ENCODE measurements around the gene CSF1R. TPM values are rescaled to one million over a fixed set of nuclear protein-coding genes. Genes with fewer than 3 reads are reported as not detected.

The CSF1R gene
- total RNA-seq, 4 donors from 2014 or later = 24.9 to 51.7 (median 31.5) TPM

GRCh38 chr5:150063638-150064037, 22.7 kb downstream of the CSF1R start:
- H3K4me3 ChIP-seq = no peak overlapping the region
- TF ChIP-seq EP300 (IDR thresholded peaks at IDR 0.05) (no peak), POLR2AphosphoS5 (IDR thresholded peaks at IDR 0.05) (no peak), CTCF (IDR thresholded peaks at IDR 0.05) (no peak), POLR2A (IDR thresholded peaks at IDR 0.05; ENCODE audit: low read depth) (no peak)
- no peaks in the 10 kb centered on the region for H3K36me3 ChIP-seq
- peaks cover 0 to 3% (median 0%) of the 10 kb centered on the region in 4 donors for H3K27me3 ChIP-seq
- DNase-seq (ENCODE audit: extremely low spot score) = no peak
- no peak overlapping the region for H3K27ac ChIP-seq (replicated peaks in 1 of 4)
- intact Hi-C loops (cut with DNase I) = no loop called here
- WGBS = 73% methylated on average over 5 of the region's 5 CpGs
- H3K4me1 ChIP-seq = peaks cover 0 to 15% (median 12%) of the 10 kb centered on the region in 4 donors
- no peaks in the 10 kb centered on the region for H3K9me3 ChIP-seq

- no peak for TF ChIP-seq POLR2AphosphoS5 (IDR thresholded peaks at IDR 0.05)
- no peak for TF ChIP-seq EP300 (IDR thresholded peaks at IDR 0.05)
- TF ChIP-seq CTCF (IDR thresholded peaks at IDR 0.05) = no peak
- no peak for TF ChIP-seq POLR2A (IDR thresholded peaks at IDR 0.05; ENCODE audit: low read depth)
- 86% methylated on average over 2 of the region's 2 CpGs for WGBS
- no peak for DNase-seq (ENCODE audit: extremely low spot score)
- no peaks in the 10 kb centered on the region for H3K9me3 ChIP-seq
- no peak overlapping the region for H3K27ac ChIP-seq (replicated peaks in 1 of 4)
- peaks cover 0 to 3% (median 0%) of the 10 kb centered on the region in 4 donors for H3K27me3 ChIP-seq
- H3K4me3 ChIP-seq = no peak overlapping the region
- H3K4me1 ChIP-seq = peaks cover 0 to 14% (median 11%) of the 10 kb centered on the region in 4 donors
- intact Hi-C loops (cut with DNase I) = no loop called here
- no peaks in the 10 kb centered on the region for H3K36me3 ChIP-seq
Observed at GRCh38 chr5:150062216-150062922, 24.0 kb downstream of the CSF1R start.

GRCh38 chr5:150061538-150061995, 24.8 kb downstream of the CSF1R start:
- Histone ChIP-seq H3K27me3 (peaks cover 0 to 2% (median 0%) of the 10 kb centered on the region in 4 donors), H3K4me3 (no peak overlapping the region), H3K9me3 (no peaks in the 10 kb centered on the region), H3K4me1 (peaks cover 0 to 14% (median 9%) of the 10 kb centered on the region in 4 donors), H3K27ac (replicated peaks in 1 of 4) (no peak overlapping the region), H3K36me3 (no peaks in the 10 kb centered on the region)
- intact Hi-C loops (cut with DNase I) = no loop called here
- TF ChIP-seq EP300 (IDR thresholded peaks at IDR 0.05) = no peak
- WGBS = 95% methylated on average over 12 of the region's 12 CpGs
- DNase-seq (ENCODE audit: extremely low spot score) = no peak

GRCh38 chr5:150060471-150060870, 25.9 kb downstream of the CSF1R start:
- Histone ChIP-seq H3K36me3 (peaks cover 0 to 6% (median 5%) of the 10 kb centered on the region in 4 donors), H3K9me3 (no peaks in the 10 kb centered on the region), H3K27ac (replicated peaks in 1 of 4) (no peak overlapping the region), H3K27me3 (no peaks in the 10 kb centered on the region), H3K4me1 (peaks cover 0 to 10% (median 3%) of the 10 kb centered on the region in 4 donors), H3K4me3 (no peak overlapping the region)
- intact Hi-C loops (cut with DNase I) = no loop called here
- no peak for DNase-seq (ENCODE audit: extremely low spot score)
- WGBS = 80% methylated on average over 6 of the region's 7 CpGs
- TF ChIP-seq POLR2AphosphoS5 (IDR thresholded peaks at IDR 0.05) (no peak), EP300 (IDR thresholded peaks at IDR 0.05) (no peak), POLR2A (IDR thresholded peaks at IDR 0.05; ENCODE audit: low read depth) (no peak), CTCF (IDR thresholded peaks at IDR 0.05) (no peak)

GRCh38 chr5:150059623-150060022, 26.7 kb downstream of the CSF1R start:
- 91% methylated on average over 10 of the region's 11 CpGs for WGBS
- no peak overlapping the region for H3K4me3 ChIP-seq
- TF ChIP-seq EP300 (IDR thresholded peaks at IDR 0.05) = no peak
- no peak for TF ChIP-seq POLR2A (IDR thresholded peaks at IDR 0.05; ENCODE audit: low read depth)
- TF ChIP-seq POLR2AphosphoS5 (IDR thresholded peaks at IDR 0.05) = no peak
- no peak for TF ChIP-seq CTCF (IDR thresholded peaks at IDR 0.05)
- H3K4me1 ChIP-seq = peaks cover 0 to 1% (median 0%) of the 10 kb centered on the region in 4 donors
- DNase-seq (ENCODE audit: extremely low spot score) = no peak
- no peaks in the 10 kb centered on the region for H3K27me3 ChIP-seq
- H3K36me3 ChIP-seq = peaks cover 0 to 15% (median 13%) of the 10 kb centered on the region in 4 donors
- intact Hi-C loops (cut with DNase I) = no loop called here
- no peaks in the 10 kb centered on the region for H3K9me3 ChIP-seq
- H3K27ac ChIP-seq (replicated peaks in 1 of 4) = no peak overlapping the region

Data from esophagus muscularis mucosa (tissue), 4 donors.